Measurements from ENCODE around the gene INPP5B. TPM values are rescaled to one million over a fixed set of nuclear protein-coding genes. Genes with fewer than 3 reads are reported as not detected.

Gene INPP5B
- total and polyA plus RNA-seq, 9 of the 15 experiments (the other 6 are each of a cell fraction or from before 2014, with no cell fraction given), result 14.1 to 28.7 (median 20.9) TPM

- no peak for TF ChIP-seq CHD7 (IDR thresholded peaks at IDR 0.05; ENCODE audit: low read depth, low read length)
- TF ChIP-seq TFE3 (CRISPR knock-in tag; IDR thresholded peaks at IDR 0.05), result no peak
- TF ChIP-seq ZNF551 (CRISPR knock-in tag; IDR thresholded peaks at IDR 0.05), result no peak
- no peak for TF ChIP-seq RBM14 (IDR thresholded peaks at IDR 0.05; ENCODE audit: borderline replicate concordance, insufficient read depth, low read depth, low read length)
- no peak for TF ChIP-seq U2AF2 (optimal IDR thresholded peaks at IDR 0.05; ENCODE audit: low read depth, low read length)
- TF ChIP-seq VEZF1 (CRISPR knock-in tag; IDR thresholded peaks at IDR 0.05), result no peak
- TF ChIP-seq RBFOX2 (IDR thresholded peaks at IDR 0.05; ENCODE audit: low read depth, low read length), result no peak
Observed at GRCh38 chr1:37821481-37821880, 125.4 kb downstream of the INPP5B start (continued).

All from K562 (cell line).